Right atrium auricular region (tissue), 2 donors: ENCODE measurements around the gene GJB4. TPM values are rescaled to one million over a fixed set of nuclear protein-coding genes. Genes with fewer than 3 reads are reported as not detected.

Source experiments
- DNase-seq: peaks from one replicate; pipeline ENCODE4 v3.0.0-alpha.2; 2019; ENCODE audit warnings: low spot score
- H3K27ac ChIP-seq, 2 donors: fragments of 200-600 bp; sonication (generic); 1 replicate in 1 of 2; 2 replicates in 1 of 2; pipeline ENCODE4 v1.5.1; 2016 to 2019
- H3K27me3 ChIP-seq, 2 donors: fragments of 200-600 bp; sonication (generic); one replicate each; pipeline versions ENCODE4 v1.5.1 to v1.6.0; 2017 to 2019
- H3K36me3 ChIP-seq: fragments of 200-600 bp; sonication (generic); one replicate; pipeline ENCODE4 v1.5.1; 2016
- H3K4me1 ChIP-seq, 2 donors: fragments of 200-600 bp; sonication (generic); one replicate each; pipeline versions ENCODE4 v1.5.1 to v1.6.0; 2017 to 2019
- H3K4me3 ChIP-seq, 2 donors: fragments of 200-600 bp; sonication (generic); 1 replicate in 1 of 2; 2 replicates in 1 of 2; pipeline ENCODE4 v1.5.1; 2017 to 2019; ENCODE audit warnings: mild to moderate bottlenecking in 1 of 2, moderate library complexity in 1 of 2
- H3K9me3 ChIP-seq, 2 donors: fragments of 200-600 bp; sonication (generic); one replicate each; pipeline ENCODE4 v1.5.1; 2019
- CTCF ChIP-seq, 2 donors: fragments of 200-600 bp; sonication (generic); IDR thresholded peaks; one replicate each; pipeline ENCODE4 v1.5.1; 2019; ENCODE audit warnings: antibody characterized with exemption in 2 of 2
- total RNA-seq, 2 donors: library from RNA; depleted of rRNA; stranded (reverse); fragments of >200 nt; gene quantifications; one replicate each; pipeline ENCODE4 v1.1.0, GENCODE V29; 2016

The GJB4 gene
- total RNA-seq, 2 donors from 2014 or later: not detected

- H3K9me3 ChIP-seq: no peaks in the 10 kb centered on the region
- no peak overlapping the region for H3K27ac ChIP-seq
- TF ChIP-seq CTCF (IDR thresholded peaks at IDR 0.05): no peak
- DNase-seq: no peak
- H3K27me3 ChIP-seq: no peaks in the 10 kb centered on the region
- peaks cover 0 to 5% of the 10 kb centered on the region in 2 donors for H3K4me1 ChIP-seq
- no peak overlapping the region for H3K4me3 ChIP-seq
- H3K36me3 ChIP-seq: no peaks in the 10 kb centered on the region
Measured at GRCh38 chr1:34750610-34751009, 8.9 kb upstream of the GJB4 start.

- Histone ChIP-seq H3K9me3 (no peaks in the 10 kb centered on the region), H3K4me1 (peaks cover 0 to 5% of the 10 kb centered on the region in 2 donors), H3K36me3 (no peaks in the 10 kb centered on the region), H3K4me3 (no peak overlapping the region), H3K27me3 (no peaks in the 10 kb centered on the region), H3K27ac (no peak overlapping the region)
- no peak for TF ChIP-seq CTCF (IDR thresholded peaks at IDR 0.05)
- DNase-seq: no peak
Measured at GRCh38 chr1:34753163-34753562, 6.4 kb upstream of the GJB4 start.

GRCh38 chr1:34754964-34755637, 4.4 kb upstream of the GJB4 start, which contains the start of gene GJB5:
Gene GJB5, plus strand, starts transcription at chr1:34755047. Its CDS starts 2,284 bp downstream, at chr1:34757331.
- H3K27ac ChIP-seq: no peak within 1 kb of the TSS
- H3K36me3 ChIP-seq: no peaks in the 10 kb centered on the region
- H3K9me3 ChIP-seq: no peaks in the 10 kb centered on the region
- no peak for TF ChIP-seq CTCF (IDR thresholded peaks at IDR 0.05)
- H3K27me3 ChIP-seq: no peaks in the 10 kb centered on the region
- DNase-seq: no peak
- H3K4me3 ChIP-seq: no peak within 1 kb of the TSS
- peaks cover 0 to under 1% of the 10 kb centered on the region in 2 donors for H3K4me1 ChIP-seq

GRCh38 chr1:34755961-34756360, 3.6 kb upstream of the GJB4 start:
- Histone ChIP-seq H3K4me3 (no peak overlapping the region), H3K36me3 (no peaks in the 10 kb centered on the region), H3K9me3 (no peaks in the 10 kb centered on the region), H3K4me1 (no peaks in the 10 kb centered on the region), H3K27me3 (no peaks in the 10 kb centered on the region), H3K27ac (no peak overlapping the region)
- TF ChIP-seq CTCF (IDR thresholded peaks at IDR 0.05): no peak
- DNase-seq: no peak

- Histone ChIP-seq H3K4me1 (no peaks in the 10 kb centered on the region), H3K27me3 (no peaks in the 10 kb centered on the region), H3K4me3 (no peak overlapping the region), H3K36me3 (no peaks in the 10 kb centered on the region), H3K9me3 (no peaks in the 10 kb centered on the region), H3K27ac (no peak overlapping the region)
- no peak for TF ChIP-seq CTCF (IDR thresholded peaks at IDR 0.05)
- DNase-seq: no peak
Measured at GRCh38 chr1:34757386-34757785, 2.2 kb upstream of the GJB4 start.

GRCh38 chr1:34758751-34759150, 789 bp upstream of the GJB4 start:
- Histone ChIP-seq H3K4me1 (no peaks in the 10 kb centered on the region), H3K27ac (no peak overlapping the region), H3K9me3 (no peaks in the 10 kb centered on the region), H3K4me3 (no peak overlapping the region), H3K36me3 (no peaks in the 10 kb centered on the region), H3K27me3 (no peaks in the 10 kb centered on the region)
- no peak for DNase-seq
- TF ChIP-seq CTCF (IDR thresholded peaks at IDR 0.05): no peak
